Measurements from ENCODE around the gene SELENOM.

The SELENOM gene

DNA sequence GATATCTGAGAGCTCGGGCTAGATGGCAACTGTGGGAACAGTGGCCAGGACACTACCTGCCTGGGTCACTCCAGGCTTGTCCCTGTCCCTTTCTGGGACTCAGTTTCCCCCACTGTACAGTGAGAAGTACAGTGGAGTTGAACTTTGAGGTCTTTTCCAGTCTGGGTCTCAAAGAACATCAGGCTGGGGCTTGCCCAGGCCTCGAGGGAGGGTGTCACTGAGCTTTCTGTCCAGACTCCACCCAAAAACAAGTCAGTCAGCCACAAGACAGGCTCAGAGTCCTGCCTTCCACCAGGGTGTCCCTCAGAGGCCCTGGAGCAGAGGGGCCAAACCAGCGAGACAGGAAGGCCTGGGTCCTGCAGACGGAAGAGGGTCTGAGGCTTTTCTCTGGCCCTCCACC lies 34.9 kb upstream of the SELENOM start:
- no peak overlapping the region for H3K9ac ChIP-seq (ENCODE audit: low read depth, low read length)
- H3K27ac ChIP-seq (ENCODE audit: low read depth, low read length), result no peak overlapping the region
- peaks cover 4% of the 10 kb centered on the region for H3K36me3 ChIP-seq (ENCODE audit: control insufficient read depth, insufficient read depth, low read length)
- peaks cover 17% of the 10 kb centered on the region; the same call in 1 of the 2 replicates for H3K4me1 ChIP-seq (ENCODE audit: control insufficient read depth, insufficient read depth, low read length)
- no peak overlapping the region for H3K4me3 ChIP-seq (ENCODE audit: low read depth, low read length)
- no peaks in the 10 kb centered on the region for H3K27me3 ChIP-seq (ENCODE audit: control insufficient read depth, insufficient read depth, low read length)
- H3K9me3 ChIP-seq (ENCODE audit: control insufficient read depth, insufficient read depth, low read length), result peaks cover 6% of the 10 kb centered on the region

- no peaks in the 10 kb centered on the region for H3K9me3 ChIP-seq (ENCODE audit: control insufficient read depth, insufficient read depth, low read length)
- no peaks in the 10 kb centered on the region for H3K27me3 ChIP-seq (ENCODE audit: control insufficient read depth, insufficient read depth, low read length)
- H3K9ac ChIP-seq (ENCODE audit: low read depth, low read length), result no peak overlapping the region
- H3K27ac ChIP-seq (ENCODE audit: low read depth, low read length), result no peak overlapping the region
- H3K36me3 ChIP-seq (ENCODE audit: control insufficient read depth, insufficient read depth, low read length), result peaks cover 9% of the 10 kb centered on the region
- peaks cover 17% of the 10 kb centered on the region; the same call in 1 of the 2 replicates for H3K4me1 ChIP-seq (ENCODE audit: control insufficient read depth, insufficient read depth, low read length)
- H3K4me3 ChIP-seq (ENCODE audit: low read depth, low read length), result no peak overlapping the region
Measured at GRCh38 chr22:31141551-31141950, 34.2 kb upstream of the SELENOM start.

- H3K9me3 ChIP-seq (ENCODE audit: control insufficient read depth, insufficient read depth, low read length), result no peaks in the 10 kb centered on the region
- H3K9ac ChIP-seq (ENCODE audit: low read depth, low read length), result no peak overlapping the region
- peaks cover 17% of the 10 kb centered on the region; the same call in 1 of the 2 replicates for H3K4me1 ChIP-seq (ENCODE audit: control insufficient read depth, insufficient read depth, low read length)
- H3K4me3 ChIP-seq (ENCODE audit: low read depth, low read length), result no peak overlapping the region
- H3K27ac ChIP-seq (ENCODE audit: low read depth, low read length), result peak overlapping the region; percentile 47
- peaks cover 16% of the 10 kb centered on the region for H3K36me3 ChIP-seq (ENCODE audit: control insufficient read depth, insufficient read depth, low read length)
- H3K27me3 ChIP-seq (ENCODE audit: control insufficient read depth, insufficient read depth, low read length), result no peaks in the 10 kb centered on the region
Measured at GRCh38 chr22:31140746-31141145, 33.4 kb upstream of the SELENOM start.

GRCh38 chr22:31139866-31140716 lies 32.7 kb upstream of the SELENOM start, which contains the start of gene PLA2G3:
Gene PLA2G3 (minus strand): TSS chr22:31140508. CDS start chr22:31140354, 154 bp downstream.
- H3K9ac ChIP-seq (ENCODE audit: low read depth, low read length), result no peak within 1 kb of the TSS
- H3K27me3 ChIP-seq (ENCODE audit: control insufficient read depth, insufficient read depth, low read length), result no peaks in the 10 kb centered on the region
- H3K4me3 ChIP-seq (ENCODE audit: low read depth, low read length), result peak within 1 kb of the TSS; percentile 55
- H3K4me1 ChIP-seq (ENCODE audit: control insufficient read depth, insufficient read depth, low read length), result peaks cover 17% of the 10 kb centered on the region; the same call in 1 of the 2 replicates
- H3K36me3 ChIP-seq (ENCODE audit: control insufficient read depth, insufficient read depth, low read length), result peaks cover 23% of the 10 kb centered on the region
- H3K27ac ChIP-seq (ENCODE audit: low read depth, low read length), result peak within 1 kb of the TSS; percentile 69
- H3K9me3 ChIP-seq (ENCODE audit: control insufficient read depth, insufficient read depth, low read length), result no peaks in the 10 kb centered on the region

- no peaks in the 10 kb centered on the region for H3K9me3 ChIP-seq (ENCODE audit: control insufficient read depth, insufficient read depth, low read length)
- H3K27me3 ChIP-seq (ENCODE audit: control insufficient read depth, insufficient read depth, low read length), result no peaks in the 10 kb centered on the region
- H3K9ac ChIP-seq (ENCODE audit: low read depth, low read length), result no peak overlapping the region
- H3K27ac ChIP-seq (ENCODE audit: low read depth, low read length), result no peak overlapping the region
- peaks cover 30% of the 10 kb centered on the region for H3K36me3 ChIP-seq (ENCODE audit: control insufficient read depth, insufficient read depth, low read length)
- peaks cover 17% of the 10 kb centered on the region; the same call in 1 of the 2 replicates for H3K4me1 ChIP-seq (ENCODE audit: control insufficient read depth, insufficient read depth, low read length)
- H3K4me3 ChIP-seq (ENCODE audit: low read depth, low read length), result peak overlapping the region; percentile 55; the same call in 1 of the 2 replicates
Measured at GRCh38 chr22:31139066-31139465, 31.7 kb upstream of the SELENOM start.

DNA sequence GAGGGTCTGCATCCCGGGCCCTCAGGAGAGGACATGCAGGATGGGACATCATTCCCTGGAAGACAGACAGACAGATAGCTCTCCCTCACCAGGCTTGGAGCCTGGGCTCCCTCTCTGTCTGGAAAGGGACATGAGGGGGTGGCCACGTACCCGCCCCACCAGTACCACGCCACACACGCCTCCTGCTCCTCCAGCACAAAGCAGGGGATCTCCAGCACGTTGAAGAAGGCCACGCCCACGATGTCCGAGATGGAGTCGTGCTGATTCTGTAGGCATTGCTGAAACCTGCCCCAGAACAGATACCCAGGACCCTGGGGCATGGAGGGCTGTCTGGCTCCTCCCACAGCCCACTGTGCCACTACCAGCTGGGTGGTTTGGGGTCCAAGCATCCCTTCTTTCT lies 30.8 kb upstream of the SELENOM start:
- Histone ChIP-seq H3K9ac (ENCODE audit: low read depth, low read length) (no peak overlapping the region), H3K27ac (ENCODE audit: low read depth, low read length) (no peak overlapping the region), H3K4me1 (ENCODE audit: control insufficient read depth, insufficient read depth, low read length) (peaks cover 17% of the 10 kb centered on the region; the same call in 1 of the 2 replicates), H3K27me3 (ENCODE audit: control insufficient read depth, insufficient read depth, low read length) (no peaks in the 10 kb centered on the region), H3K9me3 (ENCODE audit: control insufficient read depth, insufficient read depth, low read length) (no peaks in the 10 kb centered on the region), H3K36me3 (ENCODE audit: control insufficient read depth, insufficient read depth, low read length) (peaks cover 38% of the 10 kb centered on the region), H3K4me3 (ENCODE audit: low read depth, low read length) (no peak overlapping the region)

- Histone ChIP-seq H3K4me3 (ENCODE audit: low read depth, low read length) (no peak overlapping the region), H3K36me3 (ENCODE audit: control insufficient read depth, insufficient read depth, low read length) (peaks cover 40% of the 10 kb centered on the region), H3K27ac (ENCODE audit: low read depth, low read length) (no peak overlapping the region)
Measured at GRCh38 chr22:31137721-31138120, 30.4 kb upstream of the SELENOM start.

GRCh38 chr22:31136711-31137110 lies 29.3 kb upstream of the SELENOM start:
- H3K4me3 ChIP-seq (ENCODE audit: low read depth, low read length), result no peak overlapping the region
- H3K9me3 ChIP-seq (ENCODE audit: control insufficient read depth, insufficient read depth, low read length), result no peaks in the 10 kb centered on the region
- no peak overlapping the region for H3K9ac ChIP-seq (ENCODE audit: low read depth, low read length)
- H3K4me1 ChIP-seq (ENCODE audit: control insufficient read depth, insufficient read depth, low read length), result peaks cover 17% of the 10 kb centered on the region; the same call in 1 of the 2 replicates
- H3K27me3 ChIP-seq (ENCODE audit: control insufficient read depth, insufficient read depth, low read length), result no peaks in the 10 kb centered on the region
- H3K27ac ChIP-seq (ENCODE audit: low read depth, low read length), result no peak overlapping the region
- H3K36me3 ChIP-seq (ENCODE audit: control insufficient read depth, insufficient read depth, low read length), result peaks cover 40% of the 10 kb centered on the region

More at GRCh38 chr22:31137721-31138120, 30.4 kb upstream of the SELENOM start:
- Histone ChIP-seq H3K27me3 (ENCODE audit: control insufficient read depth, insufficient read depth, low read length) (no peaks in the 10 kb centered on the region), H3K9ac (ENCODE audit: low read depth, low read length) (no peak overlapping the region), H3K9me3 (ENCODE audit: control insufficient read depth, insufficient read depth, low read length) (no peaks in the 10 kb centered on the region), H3K4me1 (ENCODE audit: control insufficient read depth, insufficient read depth, low read length) (peaks cover 17% of the 10 kb centered on the region; the same call in 1 of the 2 replicates)

- H3K9me3 ChIP-seq (ENCODE audit: control insufficient read depth, insufficient read depth, low read length), result no peaks in the 10 kb centered on the region
- H3K27me3 ChIP-seq (ENCODE audit: control insufficient read depth, insufficient read depth, low read length), result no peaks in the 10 kb centered on the region
- no peak overlapping the region for H3K27ac ChIP-seq (ENCODE audit: low read depth, low read length)
- H3K4me1 ChIP-seq (ENCODE audit: control insufficient read depth, insufficient read depth, low read length), result peaks cover 17% of the 10 kb centered on the region; the same call in 1 of the 2 replicates
- no peak overlapping the region for H3K9ac ChIP-seq (ENCODE audit: low read depth, low read length)
- H3K36me3 ChIP-seq (ENCODE audit: control insufficient read depth, insufficient read depth, low read length), result peaks cover 40% of the 10 kb centered on the region
- H3K4me3 ChIP-seq (ENCODE audit: low read depth, low read length), result no peak overlapping the region
Measured at GRCh38 chr22:31136155-31136554, 28.8 kb upstream of the SELENOM start.

DNA sequence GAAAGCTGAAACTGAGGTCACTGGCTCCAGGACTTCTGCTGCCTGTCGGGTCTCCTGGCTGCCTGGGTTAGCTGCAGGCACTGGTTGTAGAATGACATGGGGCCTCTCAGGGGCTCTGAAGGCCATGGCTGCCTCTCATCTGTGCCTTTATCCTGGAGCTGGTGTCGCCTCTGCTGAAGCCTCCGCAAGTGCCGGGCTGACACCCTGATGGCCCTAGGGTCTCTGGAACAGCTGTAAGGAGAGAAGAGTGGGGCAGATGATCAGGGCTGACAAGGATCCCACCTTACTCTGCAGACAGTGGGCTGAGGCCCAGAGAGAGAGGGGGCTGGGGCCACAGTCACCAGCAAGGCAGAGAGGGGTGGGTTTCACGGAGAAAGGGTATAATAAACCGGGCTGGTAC lies 28.3 kb upstream of the SELENOM start:
- no peak overlapping the region for H3K27ac ChIP-seq (ENCODE audit: low read depth, low read length)
- H3K4me1 ChIP-seq (ENCODE audit: control insufficient read depth, insufficient read depth, low read length), result peaks cover 13% of the 10 kb centered on the region; the same call in 1 of the 2 replicates
- H3K27me3 ChIP-seq (ENCODE audit: control insufficient read depth, insufficient read depth, low read length), result no peaks in the 10 kb centered on the region
- peaks cover 40% of the 10 kb centered on the region for H3K36me3 ChIP-seq (ENCODE audit: control insufficient read depth, insufficient read depth, low read length)
- H3K9me3 ChIP-seq (ENCODE audit: control insufficient read depth, insufficient read depth, low read length), result no peaks in the 10 kb centered on the region
- no peak overlapping the region for H3K9ac ChIP-seq (ENCODE audit: low read depth, low read length)
- no peak overlapping the region for H3K4me3 ChIP-seq (ENCODE audit: low read depth, low read length)

GRCh38 chr22:31134688-31135087 lies 27.3 kb upstream of the SELENOM start:
- Histone ChIP-seq H3K27me3 (ENCODE audit: control insufficient read depth, insufficient read depth, low read length) (no peaks in the 10 kb centered on the region), H3K4me1 (ENCODE audit: control insufficient read depth, insufficient read depth, low read length) (0 out of 2 replicates have a peak, but pooled peaks cover 5% of the 10 kb centered on the region), H3K27ac (ENCODE audit: low read depth, low read length) (no peak overlapping the region), H3K9me3 (ENCODE audit: control insufficient read depth, insufficient read depth, low read length) (no peaks in the 10 kb centered on the region), H3K9ac (ENCODE audit: low read depth, low read length) (no peak overlapping the region), H3K4me3 (ENCODE audit: low read depth, low read length) (no peak overlapping the region), H3K36me3 (ENCODE audit: control insufficient read depth, insufficient read depth, low read length) (peaks cover 40% of the 10 kb centered on the region)

Measured in HUES48 (cell line).